DMS53 (cell line): ENCODE results near the gene ZNF618.

Experiments
- DNase-seq: peaks from one replicate; lab custom pipeline; 2025; lab: John Stamatoyannopoulos, UW

Gene ZNF618

DNA sequence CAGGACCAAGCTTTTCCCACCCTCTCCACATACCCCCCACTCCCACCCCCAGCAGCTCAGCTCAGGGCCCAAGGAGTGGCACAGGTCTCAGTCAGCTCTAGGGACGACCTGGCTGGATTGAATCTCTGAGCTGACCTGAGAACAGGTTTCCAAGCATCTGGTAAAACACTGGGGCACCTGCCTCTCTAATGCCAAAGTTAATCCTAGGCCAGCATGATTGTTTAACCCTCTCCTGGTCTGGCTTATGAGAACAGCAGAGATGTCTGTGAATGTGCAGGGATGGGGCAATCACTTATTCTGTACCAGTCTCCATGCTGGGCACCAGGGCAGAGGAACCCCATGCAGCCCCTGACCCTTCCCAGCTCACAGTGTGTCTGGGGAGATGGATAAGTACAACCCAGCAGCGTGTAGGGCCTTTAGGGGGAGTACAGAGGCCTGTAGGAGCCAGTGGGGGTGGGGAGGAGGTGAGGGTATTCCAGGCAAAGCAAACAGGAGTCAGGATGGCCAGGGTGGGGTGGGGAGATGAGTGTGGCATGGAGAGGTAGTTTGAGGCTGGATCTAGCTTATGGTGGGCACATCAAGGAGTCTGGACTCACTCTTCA, 223.7 kb downstream of the ZNF618 start:
- peak; percentile 80 for DNase-seq

DNA sequence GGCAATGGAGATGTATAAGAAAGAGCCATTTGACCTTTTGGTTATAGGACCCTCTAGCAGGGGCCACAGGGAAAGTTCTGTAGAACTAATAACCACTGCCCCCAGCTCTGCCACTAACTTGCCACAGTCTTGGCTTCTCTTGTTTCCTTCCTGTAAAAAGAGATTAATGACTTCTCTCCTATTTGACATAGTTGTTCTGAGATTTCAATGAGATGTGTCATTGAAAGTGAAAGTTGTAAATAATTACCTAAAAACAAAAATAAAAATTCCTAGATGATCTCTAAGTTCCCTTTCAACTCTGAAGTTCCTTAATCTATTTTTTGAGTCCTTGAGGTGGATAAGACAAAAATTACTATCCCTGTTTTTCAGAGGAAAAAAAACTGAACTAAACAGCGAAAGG, 224.4 kb downstream of the ZNF618 start:
- no peak for DNase-seq

DNA sequence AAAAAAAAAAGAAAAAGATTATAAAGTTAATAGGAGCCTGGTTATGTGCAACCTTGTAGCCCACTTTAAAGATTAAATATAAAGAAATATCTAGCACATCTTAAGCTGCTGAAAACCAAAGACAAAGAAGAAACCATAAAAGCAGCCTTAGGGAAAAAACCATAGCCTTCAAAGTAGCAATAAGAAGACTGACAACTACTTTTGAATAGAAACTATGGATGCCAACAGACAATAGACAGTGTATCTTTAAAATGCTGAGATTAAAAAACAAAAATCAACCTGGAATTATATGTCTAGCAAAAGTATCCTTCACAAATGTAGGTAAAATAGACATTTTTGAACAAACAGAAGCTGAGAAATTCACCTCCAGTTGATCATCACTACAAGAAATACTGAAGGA, 226.4 kb downstream of the ZNF618 start:
- peak; percentile 11 for DNase-seq

DNA sequence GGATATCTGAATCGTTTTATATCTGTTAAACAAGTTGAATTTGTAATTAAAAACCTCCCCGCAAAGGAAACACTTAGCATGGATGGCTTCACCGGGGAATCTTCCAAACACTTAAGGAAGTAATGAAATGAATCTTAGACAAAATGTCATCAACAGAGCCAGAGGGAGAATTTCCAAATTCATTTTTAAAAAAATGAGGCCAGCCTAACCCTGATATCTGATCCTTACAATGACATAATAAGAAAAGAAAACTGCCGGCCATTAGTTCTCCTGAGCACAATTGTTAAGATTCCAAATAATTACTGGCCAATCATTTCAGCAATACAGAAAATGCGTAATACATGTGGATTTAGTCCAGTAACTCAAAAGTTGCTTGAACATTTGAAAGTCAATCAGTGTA, 229.1 kb downstream of the ZNF618 start:
- no peak for DNase-seq
